C4-2B (cell line): ENCODE results near the gene OSBPL7.

Source experiments
- CTCF ChIP-seq: fragments of 450-650 bp; conservative IDR thresholded peaks from 2 replicates; pipeline ENCODE4 v1.5.1; 2017; ENCODE audit warnings: mild to moderate bottlenecking
- ZFX ChIP-seq: fragments of 450-650 bp; IDR thresholded peaks from 2 replicates; pipeline ENCODE4 v1.6.1; 2017

DNA sequence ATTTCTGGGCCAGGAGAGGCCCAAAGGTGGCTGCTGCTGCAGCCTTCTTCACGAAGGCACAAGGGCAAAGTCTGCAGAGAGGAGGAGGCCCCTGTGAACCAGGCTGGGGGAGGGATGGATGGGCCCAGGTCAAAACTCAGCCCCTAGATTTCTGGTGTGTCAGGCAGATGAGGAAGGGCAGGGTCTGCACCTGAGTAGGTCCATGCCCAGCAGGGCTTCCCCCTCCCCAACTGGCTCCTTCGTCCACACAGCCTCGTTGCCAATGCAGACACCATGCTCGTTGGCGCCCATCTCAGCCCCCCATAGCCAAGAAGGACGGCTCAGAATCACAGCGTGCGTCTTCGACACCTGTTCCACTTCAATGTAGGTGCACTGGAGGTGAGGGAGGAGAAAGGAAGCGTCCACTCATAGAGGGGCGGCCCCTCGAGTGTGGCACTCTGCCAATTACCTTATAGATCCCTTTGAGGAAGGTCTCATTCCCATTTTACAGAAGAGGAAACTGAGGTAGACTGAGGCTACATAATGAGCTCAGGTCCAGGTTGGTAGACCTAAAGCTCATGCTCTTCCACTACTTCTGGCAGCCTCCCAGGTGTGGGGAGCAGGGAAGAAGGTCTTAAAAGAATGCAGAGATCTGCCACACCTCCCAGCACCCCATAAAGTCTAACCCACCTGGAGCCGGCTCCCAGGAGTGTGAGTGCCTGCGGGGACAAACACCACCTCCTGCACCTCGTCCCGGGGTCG is 18.6 kb upstream of the OSBPL7 start:
- no peak for TF ChIP-seq CTCF
- TF ChIP-seq ZFX, result no peak
